KMS-11 (cell line): ENCODE measurements around the gene IGFLR1.

Source experiments
- H2AFZ ChIP-seq: fragments of 200-600 bp; sonication (generic); 2 replicates; pipeline ENCODE4 v1.6.1; 2016; ENCODE audit warnings: antibody characterized with exemption, mixed run types, low read depth
- H3K27ac ChIP-seq: fragments of 200-600 bp; sonication (generic); 2 replicates; pipeline ENCODE4 v1.6.1; 2016; ENCODE audit warnings: mild to moderate bottlenecking, mixed run types
- H3K27me3 ChIP-seq: fragments of 200-600 bp; sonication (generic); 2 replicates; pipeline ENCODE4 v1.6.1; 2017; ENCODE audit warnings: mild to moderate bottlenecking, low read depth, mixed run types, moderate library complexity; ENCODE audit not compliant: insufficient read depth
- H3K36me3 ChIP-seq: fragments of 200-600 bp; sonication (generic); 2 replicates; pipeline ENCODE4 v1.6.1; 2017; ENCODE audit warnings: mild to moderate bottlenecking, mixed run types; ENCODE audit not compliant: insufficient read depth
- H3K4me1 ChIP-seq: fragments of 200-600 bp; sonication (generic); 2 replicates; pipeline ENCODE4 v1.6.1; 2016; ENCODE audit warnings: mild to moderate bottlenecking, low read depth, mixed run types; ENCODE audit not compliant: poor library complexity, severe bottlenecking
- H3K4me2 ChIP-seq: fragments of 200-600 bp; sonication (generic); 2 replicates; pipeline ENCODE4 v1.7.0; 2016; ENCODE audit warnings: mild to moderate bottlenecking, mixed run types
- H3K4me3 ChIP-seq: fragments of 200-600 bp; sonication (generic); IDR thresholded peaks from 2 replicates; pipeline ENCODE4 v1.6.1; 2017; ENCODE audit warnings: low read depth, low read length, mixed read lengths; ENCODE audit not compliant: insufficient read depth
- H3K79me2 ChIP-seq: fragments of 200-600 bp; sonication (generic); 2 replicates; pipeline ENCODE4 v1.6.1; 2016; ENCODE audit warnings: low read depth, mixed run types; ENCODE audit not compliant: insufficient read depth
- H3K9ac ChIP-seq: fragments of 200-600 bp; sonication (generic); 2 replicates; pipeline ENCODE4 v1.6.1; 2016; ENCODE audit warnings: mild to moderate bottlenecking, mixed run types
- H4K20me1 ChIP-seq: fragments of 200-600 bp; sonication (generic); 2 replicates; pipeline ENCODE4 v1.6.1; 2016; ENCODE audit warnings: mild to moderate bottlenecking, mixed run types; ENCODE audit not compliant: insufficient read depth
- CTCF ChIP-seq: fragments of 200-600 bp; sonication (generic); conservative IDR thresholded peaks from 2 replicates; pipeline ENCODE4 v1.6.1; 2017; ENCODE audit warnings: low read depth, mild to moderate bottlenecking, antibody characterized with exemption, low read length, moderate library complexity, mixed read lengths

Gene IGFLR1

DNA sequence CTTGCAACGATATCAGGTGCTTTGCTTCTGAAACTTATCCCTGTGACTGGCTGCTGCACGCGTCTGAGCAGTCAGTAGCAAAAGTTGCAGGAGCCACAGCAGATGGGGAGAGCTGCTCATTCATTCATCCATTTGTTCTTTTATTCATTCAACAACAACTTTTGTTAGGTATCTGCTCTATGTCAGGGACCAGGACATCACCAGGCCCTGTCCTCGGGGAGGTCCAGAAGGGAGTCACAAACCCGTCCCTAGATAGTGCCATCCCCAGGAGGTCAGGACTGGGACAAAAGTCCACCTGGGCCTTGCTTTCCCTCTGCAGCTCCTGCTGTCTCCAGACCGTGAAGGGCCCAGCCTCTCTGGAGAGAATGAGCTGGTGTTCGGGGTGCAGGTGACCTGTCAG, 35.7 kb upstream of the IGFLR1 start:
- Histone ChIP-seq H3K27me3 (no peaks in the 10 kb centered on the region), H3K4me1 (peaks cover 10% of the 10 kb centered on the region), H3K27ac (no peak overlapping the region), H3K4me2 (no peak overlapping the region), H2AFZ (no peak overlapping the region), H3K36me3 (no peaks in the 10 kb centered on the region), H3K9ac (no peak overlapping the region), H3K79me2 (0 out of 2 replicates have a peak, but pooled peaks cover 8% of the 10 kb centered on the region), H3K4me3 (no peak overlapping the region), H4K20me1 (no peaks in the 10 kb centered on the region)
- TF ChIP-seq CTCF: no peak

DNA sequence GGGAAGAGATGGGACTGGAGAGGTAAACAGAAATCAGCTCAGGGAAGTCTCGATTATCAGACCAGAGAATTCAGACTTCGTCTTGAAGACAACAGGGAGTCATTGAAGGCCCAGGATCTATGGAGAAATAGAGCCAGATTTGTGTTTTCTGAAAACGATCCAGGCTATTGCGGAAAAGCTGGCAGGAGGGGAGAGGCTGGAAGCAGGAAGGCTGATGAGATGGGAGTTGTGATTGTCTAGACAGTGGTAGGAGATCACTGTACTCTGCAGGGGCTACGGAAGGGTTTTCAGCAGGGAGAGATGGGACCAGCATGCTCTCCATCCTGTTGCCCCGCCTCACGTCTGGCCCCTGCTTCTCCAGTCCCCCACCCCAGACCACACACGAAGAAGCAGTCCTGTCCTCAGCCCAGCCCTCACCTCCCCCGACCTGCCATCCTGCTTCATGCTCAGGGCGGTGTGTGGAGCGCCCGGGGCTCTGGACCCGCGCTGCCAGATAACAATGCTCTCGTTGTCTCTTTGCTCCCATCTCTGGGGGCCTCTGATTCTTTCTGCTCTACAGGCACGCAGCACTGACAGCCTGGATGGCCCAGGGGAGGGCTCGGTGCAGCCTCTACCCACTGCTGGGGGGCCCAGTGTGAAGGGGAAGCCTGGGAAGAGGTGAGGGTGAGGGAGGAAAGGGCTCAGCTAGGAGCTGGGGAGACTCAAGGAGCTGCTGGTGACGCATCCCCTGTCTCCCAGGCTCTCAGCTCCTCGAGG, 35.0 kb upstream of the IGFLR1 start:
- H3K27me3 ChIP-seq: no peaks in the 10 kb centered on the region
- H3K4me1 ChIP-seq: peaks cover 10% of the 10 kb centered on the region
- no peak overlapping the region for H2AFZ ChIP-seq
- H3K27ac ChIP-seq: no peak overlapping the region
- no peaks in the 10 kb centered on the region for H3K36me3 ChIP-seq
- no peak overlapping the region for H3K9ac ChIP-seq
- no peak for TF ChIP-seq CTCF
- no peak overlapping the region for H3K4me2 ChIP-seq
- 0 out of 2 replicates have a peak, but pooled peaks cover 8% of the 10 kb centered on the region for H3K79me2 ChIP-seq
- no peaks in the 10 kb centered on the region for H4K20me1 ChIP-seq
- H3K4me3 ChIP-seq: no peak overlapping the region

DNA sequence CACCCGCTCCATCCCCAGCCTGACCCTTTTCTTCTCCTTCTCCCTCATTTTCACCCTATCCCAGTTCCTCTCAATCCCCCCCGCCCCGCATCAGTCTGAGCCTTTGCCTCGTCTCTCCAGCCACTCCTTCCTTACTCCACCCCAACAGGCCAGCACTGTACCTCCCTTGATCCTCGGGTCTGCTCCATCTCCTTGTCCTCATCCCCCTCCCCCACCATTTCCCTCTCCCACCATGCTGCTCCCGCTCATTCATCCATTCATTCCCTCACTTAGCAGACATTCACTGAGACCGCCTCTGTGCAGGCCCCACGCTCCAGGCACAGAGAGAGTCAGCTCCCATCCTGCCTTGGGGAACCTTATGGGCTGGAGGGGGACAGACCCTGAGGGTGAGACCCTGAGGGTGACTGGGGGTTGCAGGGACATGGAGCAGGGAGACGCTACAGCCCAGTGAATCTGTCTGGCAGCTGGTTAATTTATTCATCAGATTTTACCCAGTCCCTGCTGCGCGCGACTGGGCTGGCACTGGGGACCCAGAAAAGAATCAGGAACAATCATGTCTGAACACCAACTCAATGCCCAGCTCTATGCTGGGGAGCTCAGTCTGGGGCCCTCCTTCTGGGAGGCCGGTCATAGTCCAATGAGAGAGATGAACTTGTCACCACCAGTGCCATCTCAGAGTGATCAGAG, 34.0 kb upstream of the IGFLR1 start:
- no peaks in the 10 kb centered on the region for H3K36me3 ChIP-seq
- no peaks in the 10 kb centered on the region for H3K27me3 ChIP-seq
- H3K79me2 ChIP-seq: 0 out of 2 replicates have a peak, but pooled peaks cover 8% of the 10 kb centered on the region
- peaks cover 10% of the 10 kb centered on the region for H3K4me1 ChIP-seq
- peak overlapping the region; percentile 74 for H3K4me2 ChIP-seq
- H3K4me3 ChIP-seq: no peak overlapping the region
- H3K27ac ChIP-seq: no peak overlapping the region
- TF ChIP-seq CTCF: no peak
- H4K20me1 ChIP-seq: no peaks in the 10 kb centered on the region
- H2AFZ ChIP-seq: peak overlapping the region; percentile 44; the same call in 1 of the 2 replicates
- no peak overlapping the region for H3K9ac ChIP-seq

DNA sequence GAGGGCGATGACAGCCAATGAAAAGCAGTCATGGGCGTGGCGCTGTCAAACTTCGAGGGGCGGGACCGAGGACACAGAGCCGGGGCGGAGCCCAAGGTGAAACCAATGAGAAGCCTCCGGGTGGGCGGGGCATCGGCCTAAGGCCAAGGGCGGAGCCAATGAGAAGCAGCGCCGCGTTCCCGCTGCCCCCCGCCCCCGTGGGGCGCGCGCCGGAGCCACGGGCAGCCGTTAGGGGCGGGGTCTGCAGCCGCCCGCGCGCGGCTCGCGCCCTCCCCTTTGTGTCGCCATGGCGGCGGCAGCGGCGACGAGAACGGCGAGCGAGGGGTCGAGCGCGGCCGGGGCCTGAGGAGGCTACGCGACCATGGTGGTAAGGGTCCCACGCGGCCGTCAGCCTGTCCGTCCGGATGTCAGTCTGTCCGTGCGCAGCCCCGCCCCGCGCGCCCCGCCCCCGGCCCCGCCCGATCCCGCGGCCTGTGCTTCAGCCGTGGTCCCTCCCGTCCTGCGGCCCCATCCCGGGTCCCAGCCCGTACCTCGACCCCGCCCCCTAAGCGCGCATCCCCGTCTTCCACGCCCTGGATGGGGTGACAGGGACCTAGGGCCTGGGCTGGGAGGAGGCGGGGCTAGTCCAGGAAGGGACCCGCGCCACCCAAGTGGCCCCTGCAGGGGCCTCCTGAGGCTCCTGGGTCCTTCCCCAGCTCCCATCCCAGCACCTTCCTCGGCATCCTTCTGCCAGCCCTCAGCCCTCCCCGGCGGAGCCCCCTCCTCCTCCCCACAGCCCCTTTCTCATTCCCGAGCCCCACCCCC, 33.2 kb upstream of the IGFLR1 start, which contains the start of gene ARHGAP33:
TSS of gene ARHGAP33 (plus strand) at position 267 of the 804 bp plus-strand sequence. CDS start at position 362, 95 bp downstream.
- H3K36me3 ChIP-seq: no peaks in the 10 kb centered on the region
- H4K20me1 ChIP-seq: no peaks in the 10 kb centered on the region
- H3K4me1 ChIP-seq: peaks cover 10% of the 10 kb centered on the region
- 0 out of 2 replicates have a peak, but pooled peaks cover 8% of the 10 kb centered on the region for H3K79me2 ChIP-seq
- H3K4me2 ChIP-seq: peak within 1 kb of the TSS; percentile 74
- no peak within 1 kb of the TSS for H3K4me3 ChIP-seq
- peak within 1 kb of the TSS; percentile 44; the same call in 1 of the 2 replicates for H2AFZ ChIP-seq
- no peaks in the 10 kb centered on the region for H3K27me3 ChIP-seq
- no peak within 1 kb of the TSS; the same call in 1 of the 2 replicates for H3K9ac ChIP-seq
- TF ChIP-seq CTCF: no peak
- H3K27ac ChIP-seq: no peak within 1 kb of the TSS
